CD4-positive, alpha-beta T cell (primary cell): Measurements from ENCODE around the gene AAMP. TPM values are rescaled to one million over a fixed set of nuclear protein-coding genes. Genes with fewer than 3 reads are reported as not detected.
"Not testable (repeated sequence)": the region's sequence is repeated elsewhere in the genome, so short reads cannot be mapped to it uniquely, and the experiment has no call there.

Experiments used
- ATAC-seq: fragments of 200-7000 bp; cut with Tn5 transposase; one replicate; pipeline ENCODE4 v1.10.0; 2022; ENCODE audit warnings: mild to moderate bottlenecking; ENCODE audit not compliant: poor library complexity
- CTCF ChIA-PET: fragments of 350-600 bp; sonication (Branson Sonifier 250); formaldehyde crosslinking; loops from one replicate; lab custom pipeline; 2021; ENCODE audit warnings: antibody characterized with exemption, inconsistent platforms; lab: Charles Lee
- POLR2A ChIA-PET: fragments of 350-600 bp; sonication (Branson Sonifier 250); formaldehyde crosslinking; loops from one replicate; lab custom pipeline; 2021; ENCODE audit warnings: antibody characterized with exemption, inconsistent platforms; lab: Charles Lee
- DNase-seq, 14 experiments: peaks; one replicate each; pipeline ENCODE4 v3.0.0-alpha.2; 2013 to 2020; ENCODE audit warnings: mixed read lengths in 2 of 14
- H3K27ac ChIP-seq, 2 donors: one replicate each; pipeline versions ENCODE4 v1.5.1 to v1.7.0; 2013; ENCODE audit warnings: low read length in 2 of 2, low read depth in 1 of 2, mild to moderate bottlenecking in 1 of 2
- H3K27me3 ChIP-seq, 2 experiments: 1 replicate in 1 of 2; 2 replicates in 1 of 2; pipeline versions ENCODE4 v1.6.1 to v1.7.0; 2013; ENCODE audit warnings: low read length in 2 of 2, control low read depth in 1 of 2, mild to moderate bottlenecking in 1 of 2, moderate library complexity in 1 of 2; ENCODE audit not compliant: insufficient read depth in 2 of 2, control insufficient read depth in 1 of 2
- H3K36me3 ChIP-seq: one replicate; pipeline ENCODE4 v1.6.1; 2013; ENCODE audit warnings: low read length, control low read depth; ENCODE audit not compliant: insufficient read depth
- H3K4me1 ChIP-seq: one replicate; pipeline ENCODE4 v1.6.1; 2013; ENCODE audit warnings: low read length, control low read depth; ENCODE audit not compliant: insufficient read depth
- H3K4me3 ChIP-seq: one replicate; pipeline ENCODE4 v1.5.1; 2013; ENCODE audit warnings: mild to moderate bottlenecking, low read length, moderate library complexity
- H3K9me3 ChIP-seq, 2 experiments: 1 replicate in 1 of 2; 2 replicates in 1 of 2; pipeline versions ENCODE4 v1.6.1 to v1.7.0; 2013; ENCODE audit warnings: low read length in 2 of 2, mild to moderate bottlenecking in 2 of 2, control low read depth in 1 of 2, moderate library complexity in 1 of 2; ENCODE audit not compliant: control insufficient read depth in 1 of 2, insufficient read depth in 1 of 2
- H3K27ac Mint-ChIP-seq: one replicate; pipeline ENCODE4 v1.8.0; 2020; ENCODE audit warnings: mixed read lengths
- H3K27me3 Mint-ChIP-seq: one replicate; pipeline ENCODE4 v1.8.0; 2021; ENCODE audit warnings: mixed read lengths
- H3K36me3 Mint-ChIP-seq: one replicate; pipeline ENCODE4 v1.8.0; 2021; ENCODE audit warnings: low read depth, mixed read lengths
- H3K4me1 Mint-ChIP-seq: one replicate; pipeline ENCODE4 v1.8.0; 2021; ENCODE audit warnings: low read depth, mixed read lengths
- H3K4me3 Mint-ChIP-seq: one replicate; pipeline ENCODE4 v1.8.0; 2020; ENCODE audit warnings: mild to moderate bottlenecking, mixed read lengths
- H3K9me3 Mint-ChIP-seq: one replicate; pipeline ENCODE4 v1.8.0; 2020; ENCODE audit warnings: mixed read lengths
- intact Hi-C, 2 experiments: fragments of 100-400 bp; cut with DNase I in 1 of 2; cut with micrococcal nuclease in 1 of 2; formaldehyde crosslinking; loops; one replicate each; pipeline versions ENCODE4 v1.15.1 to v1.9.0; 2023 to 2025; cut with DNase I, micrococcal nuclease
- total RNA-seq, 174 experiments: library from RNA in 2 of 174; stranded (reverse) in 2 of 174; gene quantifications; one replicate each; pipeline ENCODE4 v1.2.3 and lab custom pipeline; 2021 to 2026
- TF ChIP-seq, protein P1 (sequence below): fragments of 200-600 bp; IDR thresholded peaks from one replicate; pipeline ENCODE4 v1.8.0; 2022; ENCODE audit warnings: antibody characterized with exemption, mild to moderate bottlenecking

The AAMP gene
- total RNA-seq, 2 experiments from 2014 or later: 40.2 to 42.5 TPM

DNA sequence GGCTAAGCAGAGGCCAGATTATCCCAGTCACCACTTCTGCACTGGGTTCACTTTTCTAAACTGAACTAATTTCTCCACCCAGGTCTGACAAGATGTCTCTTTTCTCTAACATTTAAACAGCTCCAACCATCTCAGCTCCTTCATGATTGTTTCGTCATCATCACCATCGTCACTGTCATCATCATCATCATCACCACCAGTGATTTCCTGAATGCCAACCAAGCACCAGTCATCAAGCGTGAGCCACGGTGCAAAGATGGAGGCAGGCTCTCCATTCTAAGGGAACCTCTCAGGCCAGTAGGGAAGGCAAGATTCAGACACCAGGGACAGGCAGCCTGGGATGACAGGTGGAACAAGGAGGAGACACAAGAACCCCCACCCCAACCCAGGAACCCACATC lies 47.9 kb upstream of the AAMP start:
- ChIA-PET POLR2A (interaction anchor here (0.9 to 3.1 kb wide), 6 partner anchors 27 to 101 kb away, joined by 3 to 16 read pairs (median 4); partner anchors contain the start of genes AAMP, CATIP and PNKD), CTCF (no interaction called here)
- no peaks in the 10 kb centered on the region for H3K9me3 ChIP-seq
- no peaks in the 10 kb centered on the region for H3K36me3 ChIP-seq
- Mint-ChIP-seq H3K36me3 (peaks cover 4% of the 10 kb centered on the region), H3K4me1 (peaks cover 61% of the 10 kb centered on the region), H3K4me3 (no peak overlapping the region), H3K9me3 (no peaks in the 10 kb centered on the region), H3K27ac (peak overlapping the region; percentile 97), H3K27me3 (no peaks in the 10 kb centered on the region)
- no peak for ATAC-seq
- H3K27ac ChIP-seq: no peak overlapping the region
- TF ChIP-seq, protein P1, sequence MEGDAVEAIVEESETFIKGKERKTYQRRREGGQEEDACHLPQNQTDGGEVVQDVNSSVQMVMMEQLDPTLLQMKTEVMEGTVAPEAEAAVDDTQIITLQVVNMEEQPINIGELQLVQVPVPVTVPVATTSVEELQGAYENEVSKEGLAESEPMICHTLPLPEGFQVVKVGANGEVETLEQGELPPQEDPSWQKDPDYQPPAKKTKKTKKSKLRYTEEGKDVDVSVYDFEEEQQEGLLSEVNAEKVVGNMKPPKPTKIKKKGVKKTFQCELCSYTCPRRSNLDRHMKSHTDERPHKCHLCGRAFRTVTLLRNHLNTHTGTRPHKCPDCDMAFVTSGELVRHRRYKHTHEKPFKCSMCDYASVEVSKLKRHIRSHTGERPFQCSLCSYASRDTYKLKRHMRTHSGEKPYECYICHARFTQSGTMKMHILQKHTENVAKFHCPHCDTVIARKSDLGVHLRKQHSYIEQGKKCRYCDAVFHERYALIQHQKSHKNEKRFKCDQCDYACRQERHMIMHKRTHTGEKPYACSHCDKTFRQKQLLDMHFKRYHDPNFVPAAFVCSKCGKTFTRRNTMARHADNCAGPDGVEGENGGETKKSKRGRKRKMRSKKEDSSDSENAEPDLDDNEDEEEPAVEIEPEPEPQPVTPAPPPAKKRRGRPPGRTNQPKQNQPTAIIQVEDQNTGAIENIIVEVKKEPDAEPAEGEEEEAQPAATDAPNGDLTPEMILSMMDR: no peak
- peak in 1 of 14 experiments; percentile 46 for DNase-seq
- H3K27me3 ChIP-seq: no peaks in the 10 kb centered on the region
- H3K4me1 ChIP-seq: peaks cover 53% of the 10 kb centered on the region
- H3K4me3 ChIP-seq: no peak overlapping the region
- intact Hi-C loops: loop anchor here in 1 of 2 experiments (2.0 kb wide), 2 partner anchors 17 to 27 kb away; no protein-coding TSS in a partner anchor

DNA sequence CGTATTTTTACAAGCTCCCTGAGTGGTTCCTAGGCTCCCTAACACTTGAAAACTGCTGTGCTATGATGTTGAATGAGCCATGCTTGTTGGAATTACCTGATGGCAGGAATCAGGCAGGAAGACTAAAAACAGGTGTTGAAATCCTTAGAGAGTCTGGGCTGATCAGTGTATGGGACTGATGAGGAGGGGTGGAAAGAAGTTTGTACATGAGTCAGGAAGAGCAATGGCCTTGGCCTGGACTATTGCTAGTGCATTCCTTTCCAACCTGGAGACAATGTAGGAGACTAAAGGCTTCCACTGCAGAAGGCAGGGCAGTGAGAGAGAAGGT lies 47.3 kb upstream of the AAMP start:
- Histone ChIP-seq H3K27me3 (no peaks in the 10 kb centered on the region), H3K4me3 (no peak overlapping the region), H3K27ac (peak overlapping the region; percentile 60 to 67), H3K9me3 (no peaks in the 10 kb centered on the region), H3K4me1 (peaks cover 47% of the 10 kb centered on the region), H3K36me3 (no peaks in the 10 kb centered on the region)
- DNase-seq (no peak), ATAC-seq (no peak)
- H3K4me1 Mint-ChIP-seq: peaks cover 56% of the 10 kb centered on the region
- no peaks in the 10 kb centered on the region for H3K9me3 Mint-ChIP-seq
- TF ChIP-seq, protein P1: no peak
- H3K4me3 Mint-ChIP-seq: peak overlapping the region; percentile 40
- ChIA-PET CTCF (interaction anchor here (2.0 to 2.1 kb wide), 2 partner anchors 16 to 79 kb away, joined by 6 to 10 read pairs; no protein-coding TSS in a partner anchor), POLR2A (interaction anchor here (0.6 to 3.1 kb wide), 8 partner anchors 15 to 101 kb away, joined by 3 to 23 read pairs (median 6); partner anchors contain the start of genes AAMP, CATIP and PNKD)
- H3K36me3 Mint-ChIP-seq: peaks cover 4% of the 10 kb centered on the region
- peak overlapping the region; percentile 97 for H3K27ac Mint-ChIP-seq
- intact Hi-C loops: loop anchor here in 1 of 2 experiments (2.0 kb wide), 2 partner anchors 16 to 26 kb away; no protein-coding TSS in a partner anchor
- H3K27me3 Mint-ChIP-seq: no peaks in the 10 kb centered on the region

DNA sequence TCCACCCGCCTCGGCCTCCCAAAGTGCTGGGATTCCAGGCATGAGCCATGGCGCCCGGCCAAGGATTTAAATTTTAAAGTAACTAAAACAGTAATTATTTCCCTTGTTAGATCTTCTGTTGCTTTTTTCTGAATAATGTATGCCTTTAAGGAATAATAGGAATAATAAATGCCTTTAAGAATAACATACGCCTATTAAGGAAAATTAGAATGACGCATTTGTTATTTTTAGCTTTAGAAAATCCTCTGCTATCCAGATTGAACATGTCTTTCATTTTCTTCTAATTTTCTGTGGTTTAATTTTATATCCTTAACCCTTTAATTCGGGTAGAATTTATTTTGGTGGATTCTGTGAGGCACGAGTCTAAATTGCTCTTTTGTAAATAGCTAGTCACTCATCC lies 45.5 kb upstream of the AAMP start:
- Histone ChIP-seq H3K36me3 (no peaks in the 10 kb centered on the region), H3K4me1 (peaks cover 34% of the 10 kb centered on the region), H3K27ac (peak overlapping the region; percentile 17 to 52), H3K4me3 (no peak overlapping the region), H3K9me3 (no peaks in the 10 kb centered on the region), H3K27me3 (no peaks in the 10 kb centered on the region)
- no peaks in the 10 kb centered on the region for H3K9me3 Mint-ChIP-seq
- DNase-seq (no peak), ATAC-seq (no peak)
- no peaks in the 10 kb centered on the region for H3K27me3 Mint-ChIP-seq
- H3K27ac Mint-ChIP-seq: peak overlapping the region; percentile 97
- H3K4me1 Mint-ChIP-seq: peaks cover 45% of the 10 kb centered on the region
- peaks cover 4% of the 10 kb centered on the region for H3K36me3 Mint-ChIP-seq
- CTCF ChIA-PET: interaction anchor here (1.2 to 2.1 kb wide), 2 partner anchors 24 to 81 kb away, joined by 4 to 10 read pairs; partner anchors contain the start of gene TMBIM1
- intact Hi-C loops: no loop called here
- TF ChIP-seq, protein P1: no peak
- POLR2A ChIA-PET: interaction anchor here (0.6 to 3.1 kb wide), 6 partner anchors 14 to 309 kb away, joined by 3 to 23 read pairs (median 6); partner anchors contain the start of genes AAMP and PNKD
- no peak overlapping the region for H3K4me3 Mint-ChIP-seq

DNA sequence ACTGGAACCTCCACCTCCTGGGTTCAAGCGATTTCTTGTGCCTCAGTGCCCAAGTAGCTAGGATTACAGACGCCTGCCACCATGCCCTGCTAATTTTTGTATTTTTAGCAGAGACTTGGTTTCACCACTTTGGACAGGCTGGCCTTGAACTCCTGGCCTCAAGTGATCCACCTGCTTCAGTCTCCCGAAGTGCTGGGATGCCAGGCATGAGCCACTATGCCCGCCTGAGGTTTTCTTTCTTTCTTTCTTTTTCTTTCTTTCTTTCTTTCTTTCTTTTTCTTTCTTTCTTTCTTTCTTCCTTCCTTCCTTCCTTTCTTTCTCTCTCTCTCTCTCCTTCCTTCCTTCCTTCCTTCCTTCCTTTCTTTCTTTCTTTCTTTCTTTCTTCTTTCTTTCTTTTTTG lies 44.8 kb upstream of the AAMP start:
- H3K9me3 Mint-ChIP-seq, H3K36me3 ChIP-seq, intact Hi-C loops, H3K27me3 Mint-ChIP-seq, H3K4me3 Mint-ChIP-seq, H3K9me3 ChIP-seq, H3K36me3 Mint-ChIP-seq, DNase-seq, H3K27ac ChIP-seq, CTCF ChIA-PET, ATAC-seq, H3K27me3 ChIP-seq, H3K4me3 ChIP-seq: not testable (repeated sequence)
- H3K4me1 ChIP-seq: peaks cover 32% of the 10 kb centered on the region
- Mint-ChIP-seq H3K27ac (peak overlapping the region; percentile 97), H3K4me1 (peaks cover 40% of the 10 kb centered on the region)
- POLR2A ChIA-PET: interaction anchor here (0.6 to 2.7 kb wide), 4 partner anchors 19 to 310 kb away, joined by 3 to 23 read pairs (median 6); no protein-coding TSS in a partner anchor
